HG03520 (cell line): Measurements from ENCODE around the gene FLT3LG.
"Not testable (repeated sequence)": the region's sequence is repeated elsewhere in the genome, so short reads cannot be mapped to it uniquely, and the experiment has no call there.

Experiments
- ATAC-seq: cut with Tn5 transposase; IDR thresholded peaks from one replicate; pipeline ENCODE4 v1.9.1; 2021; ENCODE audit warnings: mild to moderate bottlenecking, moderate library complexity; ENCODE audit not compliant: unreplicated experiment

FLT3LG gene

DNA sequence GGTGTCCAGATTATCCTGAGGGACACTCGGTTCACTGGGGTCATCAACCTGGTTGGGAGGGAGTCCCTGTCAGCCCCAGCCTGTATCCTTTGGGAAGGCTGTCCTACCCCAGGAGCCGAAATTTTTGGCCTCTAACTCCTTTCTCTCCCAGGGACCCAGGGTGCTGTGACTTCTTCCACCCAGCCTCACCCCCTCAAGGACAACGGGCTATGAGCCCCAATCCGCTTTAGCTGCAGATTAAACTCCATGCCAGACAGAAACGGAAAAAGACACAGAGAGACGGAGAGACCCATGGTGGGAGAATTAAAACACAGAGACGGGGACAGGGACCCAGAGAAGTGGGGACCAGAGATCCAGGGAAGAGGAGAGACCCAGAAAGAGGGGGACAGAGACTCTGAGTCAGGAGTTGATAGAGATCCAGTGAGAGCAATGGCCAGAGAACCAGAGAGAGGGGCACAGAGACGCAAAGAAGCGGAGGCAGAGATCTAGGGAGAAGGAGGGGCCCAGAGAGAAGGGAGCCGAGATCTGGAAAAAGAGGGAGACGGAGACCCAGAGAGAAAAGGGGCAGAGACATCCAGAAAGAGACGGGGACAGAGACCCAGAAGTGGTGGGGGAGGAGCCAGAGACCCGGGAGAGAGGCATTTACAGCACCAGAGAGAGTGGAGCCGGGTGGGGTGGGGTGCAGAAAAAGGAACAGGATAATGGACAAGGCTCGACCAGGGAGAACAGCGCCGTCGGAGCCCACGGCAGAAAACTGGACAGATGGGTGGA is 33.4 kb upstream of the FLT3LG start:
- no peak for ATAC-seq

DNA sequence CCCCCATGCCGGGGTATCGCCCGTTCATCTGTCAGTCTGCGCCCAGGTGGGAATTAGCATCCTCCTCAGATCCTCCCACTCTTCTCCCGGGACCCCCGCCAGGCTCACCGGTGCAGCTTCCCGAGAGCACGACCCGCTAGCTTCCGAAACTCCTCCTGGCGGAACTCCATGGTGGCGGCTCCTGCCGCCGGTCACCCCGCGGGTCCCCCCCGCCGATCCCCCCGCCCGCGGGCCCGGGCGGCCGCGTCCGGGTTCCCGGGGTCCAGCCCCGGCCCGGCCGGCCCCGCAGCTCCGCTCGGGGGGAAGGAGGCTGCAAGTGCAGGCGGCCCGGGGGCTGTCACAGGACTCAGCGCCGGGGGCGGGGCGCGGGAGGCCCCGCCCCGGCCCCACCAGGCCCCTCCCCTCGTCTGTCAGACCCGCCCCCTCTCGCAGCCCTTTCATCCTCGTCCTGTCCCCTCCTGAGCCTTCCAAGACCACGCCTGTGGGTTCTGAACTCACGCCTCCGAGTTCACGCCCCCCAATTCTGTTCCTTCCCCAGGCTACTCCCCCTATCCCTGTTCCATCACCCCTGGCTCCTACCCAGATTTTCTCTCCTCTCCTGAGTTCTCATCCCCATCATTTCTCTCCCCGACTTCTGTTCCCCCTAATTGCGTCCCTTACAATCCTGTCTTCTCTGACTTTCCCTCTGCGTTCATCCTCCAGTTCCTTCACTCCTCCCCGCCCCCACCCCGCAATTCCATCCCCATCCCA is 32.6 kb upstream of the FLT3LG start, which contains the start of gene SLC17A7:
SLC17A7 (minus strand) TSS at position 318 of the 750 bp plus-strand sequence; CDS start at position 170, 148 bp downstream.
- no peak for ATAC-seq

DNA sequence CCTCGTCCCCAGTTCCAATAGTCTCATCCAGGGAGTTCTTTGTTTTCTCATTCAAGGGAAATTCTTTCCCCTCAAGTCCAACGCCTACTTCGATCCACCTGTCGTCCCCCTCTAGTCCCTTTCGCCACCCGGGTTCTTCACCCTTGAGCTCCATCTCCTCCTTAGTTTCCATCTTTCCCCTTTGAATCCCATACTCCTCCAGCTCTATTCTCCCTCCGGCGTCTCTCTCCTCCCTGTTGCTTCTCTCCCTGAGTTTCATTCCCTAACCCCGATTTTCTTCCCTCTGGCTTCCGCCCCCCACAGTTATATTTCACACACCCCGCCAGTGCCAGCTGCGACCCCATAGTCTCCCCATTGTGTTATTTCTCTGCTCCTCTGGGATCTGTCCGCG is 32.1 kb upstream of the FLT3LG start:
- no peak for ATAC-seq

DNA sequence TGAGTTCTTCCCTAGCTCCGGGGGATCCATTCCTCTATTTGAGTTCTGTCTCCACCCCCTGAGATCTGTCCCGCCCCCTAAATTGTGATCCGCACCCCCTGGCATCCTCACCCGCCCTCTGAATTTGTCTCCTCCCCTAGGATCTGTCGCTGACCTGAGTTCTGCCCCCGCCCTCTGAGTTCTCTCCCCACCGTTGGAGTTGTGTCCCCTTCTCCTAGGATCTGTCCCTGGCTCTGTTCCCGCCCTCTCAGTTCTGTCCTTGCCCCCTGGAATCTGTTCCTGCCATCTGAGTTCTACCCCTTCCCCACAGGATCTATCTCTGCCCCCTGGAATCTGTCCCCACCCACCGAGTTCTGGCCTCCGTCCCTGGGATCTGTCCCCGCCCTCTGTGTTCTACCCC is 31.7 kb upstream of the FLT3LG start:
- no peak for ATAC-seq

DNA sequence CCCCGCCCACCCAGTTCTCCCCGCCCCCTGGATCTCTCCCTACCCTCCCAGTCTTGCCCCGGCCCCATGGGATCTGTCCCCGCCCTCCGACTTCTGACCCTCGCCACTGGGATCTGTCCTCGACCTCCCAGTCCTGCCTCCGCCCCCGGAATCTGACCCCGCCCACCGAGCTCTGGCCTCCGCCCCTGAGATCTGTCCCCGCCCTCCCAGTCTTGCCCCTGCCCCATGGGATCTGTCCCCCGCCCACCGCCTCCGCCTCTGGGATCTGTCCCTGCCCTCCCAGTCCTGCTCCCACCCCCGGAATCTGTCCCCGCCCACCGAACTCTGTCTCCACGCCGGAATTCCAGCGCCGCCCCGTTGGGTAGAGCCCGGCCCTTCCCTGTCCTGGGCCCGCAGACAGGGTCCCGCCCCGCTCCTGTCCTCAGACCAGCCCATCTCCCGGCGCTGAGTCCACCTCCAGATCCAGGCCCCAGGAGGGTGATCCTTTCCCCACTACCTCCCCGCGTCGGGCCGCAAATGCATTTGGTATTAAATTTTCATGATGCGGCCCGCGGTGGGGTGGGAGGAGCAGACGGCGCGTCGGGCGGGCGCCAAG is 31.1 kb upstream of the FLT3LG start:
- no peak for ATAC-seq

DNA sequence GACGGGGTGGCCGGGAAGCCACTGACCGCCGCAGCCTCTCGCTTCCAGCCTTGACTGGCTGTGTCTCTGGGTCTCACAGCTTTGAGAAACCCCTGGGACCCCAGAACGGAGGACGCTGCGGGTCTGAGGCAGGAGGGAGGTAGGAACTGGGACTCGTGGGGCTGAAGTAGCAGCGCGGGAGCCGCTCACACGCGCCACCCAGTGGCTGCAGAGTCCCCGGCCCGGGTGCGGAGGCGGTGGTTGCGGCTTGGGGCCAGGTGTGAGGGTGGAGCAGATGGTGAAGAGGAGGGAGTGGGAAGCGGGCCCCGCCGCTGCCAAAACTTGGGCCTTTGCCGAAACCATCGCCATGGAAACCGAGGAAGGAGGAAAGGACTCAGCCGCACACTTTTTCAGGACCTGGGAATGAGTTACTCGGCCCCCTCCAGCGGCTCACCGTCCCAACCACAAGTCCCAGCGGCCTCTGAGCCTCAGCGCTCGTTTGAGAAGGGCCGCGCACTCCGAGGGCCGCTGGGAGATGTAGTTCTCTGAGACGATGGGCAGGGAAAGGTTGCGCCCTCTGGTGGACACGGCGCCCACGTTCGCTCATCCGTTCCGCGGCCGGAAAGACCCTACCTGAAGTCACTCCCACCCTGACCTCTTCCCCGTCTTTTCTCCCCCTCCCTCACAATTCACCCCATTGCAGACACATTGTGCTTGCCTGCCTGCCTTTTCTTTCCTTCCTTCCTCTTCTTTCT is 30.5 kb upstream of the FLT3LG start:
- ATAC-seq = peak; percentile 65

DNA sequence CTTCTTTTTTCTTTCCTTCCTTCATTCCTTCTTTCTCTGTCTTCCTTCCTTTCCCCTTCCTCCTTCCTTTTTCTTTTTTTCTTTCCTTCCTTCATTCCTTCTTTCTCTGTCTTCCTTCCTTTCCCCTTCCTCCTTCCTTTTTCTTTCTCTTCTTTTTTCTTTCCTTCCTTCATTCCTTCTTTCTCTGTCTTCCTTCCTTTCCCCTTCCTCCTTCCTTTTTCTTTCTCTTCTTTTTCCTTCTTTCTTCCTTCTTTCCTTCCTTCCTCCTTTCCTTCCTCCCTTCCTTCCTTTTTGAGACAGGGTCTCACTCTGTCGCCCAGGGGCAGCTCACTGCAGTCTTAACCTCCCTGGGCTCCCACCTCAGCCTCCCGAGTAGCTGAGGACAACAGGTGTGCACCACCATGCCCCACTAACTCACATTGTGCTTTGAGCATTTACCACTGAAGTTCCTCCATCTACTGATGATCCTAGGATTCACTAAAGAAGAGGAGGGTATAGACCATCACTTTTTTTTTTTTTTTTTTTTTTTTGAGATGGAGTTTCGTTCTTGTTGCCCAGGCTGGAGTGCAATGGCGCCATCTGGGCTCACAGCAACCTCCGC is 29.8 kb upstream of the FLT3LG start:
- ATAC-seq = not testable (repeated sequence)

DNA sequence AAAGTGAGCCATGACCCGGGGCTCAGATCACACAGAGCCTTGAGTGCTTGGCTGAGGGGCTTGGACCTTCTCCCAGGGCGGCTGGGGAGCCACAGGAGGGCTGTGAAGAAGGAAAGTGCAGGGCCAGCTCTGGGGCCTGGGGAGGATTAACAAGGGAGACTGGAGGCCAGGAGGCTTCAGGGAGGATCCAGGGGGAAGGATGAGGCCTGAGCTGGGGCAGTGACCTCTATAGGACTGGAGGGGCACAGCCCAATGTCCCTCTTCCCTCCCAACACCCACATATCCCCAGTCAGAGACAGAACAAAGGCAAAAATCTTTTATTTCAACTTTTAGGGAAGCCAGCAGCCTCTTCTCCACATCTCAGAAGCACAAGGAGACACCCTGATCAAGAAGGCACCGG is 28.0 kb upstream of the FLT3LG start:
- ATAC-seq = no peak

DNA sequence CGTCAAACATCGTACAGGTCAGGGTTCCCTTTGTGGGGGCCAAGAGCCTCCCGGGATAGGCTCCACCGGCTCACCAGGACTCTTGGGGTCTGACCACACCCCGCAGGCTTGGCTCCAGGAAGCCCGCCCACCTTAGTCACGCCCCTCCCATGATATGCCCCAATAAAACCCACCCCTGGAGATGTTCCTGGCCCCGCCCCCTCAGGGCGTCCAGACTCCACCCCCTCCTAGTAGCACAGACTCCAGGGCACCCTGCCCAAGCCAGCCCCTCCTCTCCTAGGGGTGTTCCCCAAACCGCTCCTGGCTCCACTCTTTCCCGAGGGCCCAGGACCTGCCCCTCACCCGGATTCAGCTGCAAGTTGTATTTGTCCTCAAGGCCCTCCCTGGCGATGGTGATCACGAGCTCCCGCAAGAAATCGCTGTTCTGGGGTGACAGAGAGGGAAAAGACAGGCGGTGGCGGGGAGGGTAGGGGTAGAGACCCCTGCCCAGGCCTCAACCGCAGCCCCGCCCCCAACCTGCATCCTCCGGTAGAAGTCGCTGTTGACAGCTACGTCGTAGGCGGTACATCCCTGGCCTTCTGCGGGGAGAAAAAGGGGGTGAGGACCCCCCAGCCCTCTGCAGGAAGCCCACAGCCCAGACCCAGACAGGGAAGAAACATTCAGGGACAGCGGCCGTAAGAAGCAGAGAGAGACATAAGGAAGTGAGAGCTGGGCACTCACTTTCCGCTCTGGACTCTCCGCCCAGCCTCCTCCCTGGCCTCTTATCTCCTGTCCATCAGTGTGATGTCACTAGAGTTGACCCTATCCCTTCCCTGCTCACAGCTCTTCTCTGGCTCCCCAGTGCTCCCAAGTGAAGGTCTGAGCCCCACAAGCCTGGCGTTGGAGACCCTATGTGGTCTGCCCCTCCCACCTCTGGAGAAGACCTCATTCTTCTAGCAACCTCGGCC is 26.3 kb upstream of the FLT3LG start:
- ATAC-seq = no peak

DNA sequence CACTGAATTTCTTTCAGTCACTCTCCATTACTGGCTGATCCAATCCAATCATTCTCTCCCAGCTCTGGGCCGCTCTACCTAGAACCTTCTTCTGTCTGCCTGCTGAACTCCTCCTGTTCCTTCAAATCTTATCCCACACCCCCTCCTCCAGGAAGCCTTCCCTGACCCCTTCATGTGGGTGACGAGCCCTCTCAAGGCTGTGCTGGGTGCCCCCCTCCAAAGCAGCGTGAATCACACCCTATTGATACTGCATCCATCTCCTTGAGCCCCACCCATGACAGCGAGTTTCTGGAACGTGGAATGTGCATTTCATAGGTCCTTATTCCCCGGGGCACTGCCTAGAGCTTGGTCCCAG is 25.6 kb upstream of the FLT3LG start:
- ATAC-seq = no peak

DNA sequence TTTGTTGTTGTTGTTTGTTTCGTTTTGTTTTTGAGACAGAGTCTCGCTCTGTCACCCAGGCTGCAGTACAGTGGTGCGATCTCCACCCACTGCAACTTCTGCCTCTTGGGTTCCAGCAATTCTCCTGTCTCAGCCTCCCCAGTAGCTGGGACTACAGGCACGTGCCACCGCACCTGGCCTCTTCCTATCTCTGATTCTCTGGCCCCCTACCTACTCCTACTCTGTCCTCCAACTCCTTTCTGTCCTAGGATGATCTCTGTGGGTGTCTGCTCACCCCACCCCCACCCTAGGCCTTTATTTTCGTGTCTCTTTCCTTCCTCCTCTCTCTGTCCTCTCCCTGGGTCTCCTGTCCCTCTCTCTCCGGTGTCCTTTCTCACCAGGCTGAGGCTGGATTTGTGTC is 23.6 kb upstream of the FLT3LG start:
- ATAC-seq = no peak

DNA sequence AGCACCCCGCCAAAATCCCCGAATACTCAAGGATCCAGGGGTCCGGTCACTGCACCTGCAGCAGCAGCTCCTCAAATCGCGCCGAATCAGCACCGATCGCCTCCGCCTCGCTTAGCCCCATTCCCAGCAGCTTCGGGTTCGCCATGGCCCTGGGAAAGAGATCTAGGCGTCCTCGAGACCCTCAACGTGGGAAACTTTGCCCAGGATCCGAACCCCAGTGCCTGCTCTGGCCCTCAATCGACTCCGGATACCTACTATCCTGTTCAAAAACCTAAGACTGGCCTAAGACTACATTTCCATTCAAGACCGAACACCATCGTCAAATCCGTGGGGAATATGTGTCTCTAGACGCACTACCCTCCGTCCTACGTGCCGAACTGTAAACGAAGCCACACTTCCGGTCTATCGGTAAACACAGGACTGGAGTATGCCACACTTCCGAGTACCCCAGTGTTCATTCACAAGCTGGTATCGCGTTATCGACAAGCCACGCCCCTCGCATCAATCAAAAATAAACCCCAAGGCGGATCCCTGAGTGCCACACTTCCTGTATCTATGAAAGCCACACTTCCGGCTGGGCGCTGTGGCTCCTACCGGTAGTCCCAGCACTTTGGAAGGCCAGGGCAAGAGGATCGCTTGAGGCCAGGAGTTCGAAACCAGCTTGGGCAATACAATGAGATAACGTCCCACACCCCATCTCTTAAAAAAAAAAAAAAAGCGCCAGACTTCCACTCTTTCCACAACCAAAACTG is 22.4 kb upstream of the FLT3LG start, which contains the start of gene PIH1D1:
PIH1D1 (minus strand) TSS at position 385 of the 752 bp plus-strand sequence; CDS start at position 145, 240 bp downstream.
- ATAC-seq = peak; percentile 53

DNA sequence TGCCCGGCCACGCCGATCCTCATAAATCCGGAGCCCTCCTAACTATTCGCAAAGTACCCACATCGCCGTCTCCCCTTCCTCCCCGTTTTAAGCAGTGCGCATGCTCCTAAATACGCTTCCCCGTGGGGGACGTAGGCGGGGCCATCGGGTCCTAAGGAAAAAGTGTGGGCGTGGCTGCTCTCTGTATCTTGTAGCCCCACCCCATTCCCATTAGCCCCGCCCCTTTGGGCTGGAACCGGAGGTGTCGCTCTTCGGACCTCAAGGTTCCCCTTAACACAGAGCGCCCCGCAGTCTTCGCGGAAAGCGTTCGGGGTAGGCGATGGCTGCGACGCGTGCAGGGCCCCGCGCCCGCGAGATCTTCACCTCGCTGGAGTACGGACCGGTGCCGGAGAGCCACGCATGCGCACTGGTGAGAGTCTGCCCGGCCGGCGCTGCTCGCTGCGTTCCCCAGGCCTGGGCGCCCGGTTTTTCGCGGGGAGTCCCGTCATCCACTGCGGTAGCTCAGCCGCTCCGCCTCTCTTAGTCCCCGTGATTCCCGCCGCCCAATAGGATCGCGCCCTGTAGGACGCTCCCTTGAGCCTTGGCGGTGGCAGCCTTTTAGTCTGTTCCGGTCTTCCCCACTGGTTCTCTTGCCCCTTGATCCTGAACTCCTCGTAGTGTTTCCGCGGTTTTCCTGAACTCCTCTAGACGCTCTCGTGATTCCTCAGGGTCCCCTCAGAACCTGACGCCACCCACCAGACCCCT is 20.8 kb upstream of the FLT3LG start, which contains the start of gene ALDH16A1:
ALDH16A1 (plus strand) TSS at position 213 of the 744 bp plus-strand sequence; CDS start at position 320, 107 bp downstream.
- ATAC-seq = peak; percentile 69

DNA sequence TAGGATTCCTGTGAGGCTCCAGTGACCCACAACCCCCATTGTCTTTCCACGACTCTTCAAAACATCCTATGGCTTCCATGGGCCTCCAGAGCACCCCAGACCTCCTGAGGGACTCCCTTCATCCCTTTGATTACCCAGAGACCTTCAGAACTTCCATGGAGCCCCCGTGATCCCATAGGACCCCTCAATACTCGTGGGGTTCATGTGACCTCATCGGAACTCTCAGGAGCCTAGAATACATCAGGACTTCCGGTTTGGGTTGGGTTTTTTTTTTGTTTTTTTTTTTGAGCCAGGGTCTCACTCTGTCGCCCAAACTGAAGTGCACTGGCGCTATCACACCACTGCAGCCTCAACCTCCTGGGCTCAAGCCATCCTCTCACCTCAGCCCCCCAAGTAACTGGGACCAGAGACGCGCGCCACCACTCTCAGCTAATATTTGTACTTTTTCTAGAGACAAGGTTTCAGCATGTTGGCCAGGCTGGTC is 20.2 kb upstream of the FLT3LG start:
- no peak for ATAC-seq

DNA sequence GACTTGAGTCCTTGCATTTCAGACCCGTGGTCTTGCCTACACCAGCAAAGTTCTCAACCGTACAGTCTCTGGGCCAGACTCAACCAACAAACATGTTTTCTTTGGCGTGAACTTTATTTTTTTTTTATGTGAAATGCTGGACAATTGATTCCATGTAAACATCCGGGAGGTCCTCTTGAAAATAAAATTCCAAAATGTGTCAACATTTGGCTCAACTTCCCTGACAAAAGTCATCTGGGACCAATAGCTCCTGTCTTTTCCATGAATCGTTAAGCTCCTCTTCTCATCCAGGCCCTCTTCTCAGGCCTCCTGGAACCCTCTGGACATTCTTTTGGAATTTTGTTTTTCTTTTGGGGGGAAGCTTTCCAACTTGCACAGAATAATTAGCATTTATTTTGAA is 18.2 kb upstream of the FLT3LG start:
- ATAC-seq = no peak

DNA sequence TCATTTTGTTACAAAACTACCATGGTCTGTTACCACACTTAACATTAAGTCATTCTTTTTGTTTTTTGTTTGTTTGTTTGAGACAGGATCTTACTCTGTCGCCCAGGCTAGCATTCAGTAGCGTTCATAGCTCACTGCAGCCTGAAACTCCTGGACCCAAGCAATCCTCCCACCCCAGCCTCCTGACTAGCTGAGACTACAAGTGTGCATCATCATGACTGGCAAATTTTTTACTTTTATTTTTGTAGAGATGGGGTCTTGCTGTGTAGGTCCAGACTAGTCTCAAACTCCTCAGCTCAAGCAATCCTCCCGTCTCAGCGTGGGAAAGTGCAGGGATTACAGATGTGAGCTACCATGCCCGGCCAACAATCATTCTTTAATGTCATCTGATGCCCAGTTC is 17.7 kb upstream of the FLT3LG start:
- ATAC-seq = no peak

DNA sequence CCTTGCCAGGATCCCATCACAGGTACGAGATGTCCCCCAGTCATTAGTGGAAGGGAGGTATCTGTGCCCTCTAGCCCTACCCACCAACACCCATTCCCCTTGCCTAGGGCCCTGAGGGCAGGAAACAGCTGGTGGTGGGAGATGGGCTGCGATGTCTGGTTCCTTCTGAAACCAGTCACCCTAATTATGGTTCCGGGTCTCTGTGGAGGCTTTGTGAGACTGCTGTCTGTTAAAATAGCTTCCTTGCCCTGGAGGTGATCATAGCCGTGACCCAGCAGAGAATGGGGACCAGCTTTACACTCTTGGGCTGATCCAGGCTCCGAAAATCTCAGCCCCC is 15.5 kb upstream of the FLT3LG start:
- no peak for ATAC-seq

DNA sequence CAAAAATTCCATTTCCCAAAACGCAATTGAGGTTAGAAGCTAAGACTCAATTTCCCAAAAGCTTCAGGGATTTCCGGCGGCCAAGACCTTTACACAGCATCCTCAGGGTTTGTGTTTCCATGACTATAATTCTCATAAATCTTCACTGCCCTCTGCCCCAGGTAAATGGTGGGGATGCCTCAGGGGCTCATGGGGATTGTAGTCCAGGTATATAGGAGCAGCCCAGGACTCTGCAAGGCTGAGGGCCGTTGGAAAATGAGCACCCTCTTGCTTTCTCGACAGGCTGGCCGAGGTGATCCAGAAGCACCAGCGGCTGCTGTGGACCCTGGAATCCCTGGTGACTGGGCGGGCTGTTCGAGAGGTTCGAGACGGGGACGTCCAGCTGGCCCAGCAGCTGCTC is 14.6 kb upstream of the FLT3LG start:
- no peak for ATAC-seq
